Measurements from ENCODE around the gene NUS1. TPM values are rescaled to one million over a fixed set of nuclear protein-coding genes. Genes with fewer than 3 reads are reported as not detected.

Gene NUS1
- total and polyA plus RNA-seq, 10 of the 15 experiments (the other 5 are each of a cell fraction or from before 2014, with no cell fraction given), result 16.7 to 46.5 (median 22.1) TPM

DNA sequence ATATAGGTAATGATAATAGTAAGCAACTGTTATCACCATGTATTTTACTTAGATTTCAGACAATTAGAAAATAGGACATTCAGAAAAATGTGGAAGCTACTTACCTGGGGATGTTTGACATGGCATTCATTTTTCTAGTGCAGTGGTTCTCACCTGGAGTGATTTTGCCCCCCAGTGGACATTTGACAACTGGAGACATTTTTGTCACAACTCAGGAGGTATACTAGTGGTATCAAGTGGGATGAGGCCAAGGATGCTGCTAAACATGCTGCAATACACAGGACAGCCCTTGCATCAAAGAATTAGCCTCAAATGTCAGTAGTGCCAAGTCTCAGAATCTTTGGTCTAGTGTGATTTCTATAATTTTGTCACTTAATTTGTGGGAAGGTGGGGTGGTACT is 36.1 kb downstream of the NUS1 start:
- peak; percentile 47; the same call in 1 of the 2 replicates for TF ChIP-seq RAD21 (IDR thresholded peaks at IDR 0.05; ENCODE audit: insufficient read depth, low read depth, low read length)
- TF ChIP-seq, protein P1, sequence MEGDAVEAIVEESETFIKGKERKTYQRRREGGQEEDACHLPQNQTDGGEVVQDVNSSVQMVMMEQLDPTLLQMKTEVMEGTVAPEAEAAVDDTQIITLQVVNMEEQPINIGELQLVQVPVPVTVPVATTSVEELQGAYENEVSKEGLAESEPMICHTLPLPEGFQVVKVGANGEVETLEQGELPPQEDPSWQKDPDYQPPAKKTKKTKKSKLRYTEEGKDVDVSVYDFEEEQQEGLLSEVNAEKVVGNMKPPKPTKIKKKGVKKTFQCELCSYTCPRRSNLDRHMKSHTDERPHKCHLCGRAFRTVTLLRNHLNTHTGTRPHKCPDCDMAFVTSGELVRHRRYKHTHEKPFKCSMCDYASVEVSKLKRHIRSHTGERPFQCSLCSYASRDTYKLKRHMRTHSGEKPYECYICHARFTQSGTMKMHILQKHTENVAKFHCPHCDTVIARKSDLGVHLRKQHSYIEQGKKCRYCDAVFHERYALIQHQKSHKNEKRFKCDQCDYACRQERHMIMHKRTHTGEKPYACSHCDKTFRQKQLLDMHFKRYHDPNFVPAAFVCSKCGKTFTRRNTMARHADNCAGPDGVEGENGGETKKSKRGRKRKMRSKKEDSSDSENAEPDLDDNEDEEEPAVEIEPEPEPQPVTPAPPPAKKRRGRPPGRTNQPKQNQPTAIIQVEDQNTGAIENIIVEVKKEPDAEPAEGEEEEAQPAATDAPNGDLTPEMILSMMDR (IDR thresholded peaks at IDR 0.05 in 2 of 3, conservative IDR thresholded peaks at IDR 0.05 in 1 of 3; ENCODE audit: control insufficient read depth in 2 of 3, extremely low read depth in 1 of 3, insufficient read depth in 1 of 3, low read depth in 3 of 3, low read length in 3 of 3), result peak; percentile 14 to 30 (median 22); a peak in 2 of 6 replicates
- TF ChIP-seq SRF (IDR thresholded peaks at IDR 0.05; ENCODE audit: low read depth in 2 of 2, low read length in 2 of 2), result no peak
- TF ChIP-seq NR2F1 (conservative IDR thresholded peaks at IDR 0.05), result no peak
- DNase-seq (ENCODE audit: low read depth, low spot score) (no peak), ATAC-seq (peak; percentile 71), FAIRE-seq (no peak)
- Histone ChIP-seq H3K4me2 (ENCODE audit: control insufficient read depth, insufficient read depth) (no peak overlapping the region), H3K27ac (ENCODE audit: control insufficient read depth, insufficient read depth) (no peak overlapping the region), H3K4me3 (no peak overlapping the region), H3K79me2 (ENCODE audit: control insufficient read depth, insufficient read depth, low read length) (no peaks in the 10 kb centered on the region), H3K9me3 (replicated peaks; ENCODE audit: control insufficient read depth, insufficient read depth, low read length) (no peaks in the 10 kb centered on the region), H4K20me1 (ENCODE audit: control insufficient read depth, insufficient read depth) (no peaks in the 10 kb centered on the region), H3K27me3 (replicated peaks in 1 of 2; ENCODE audit: control insufficient read depth in 2 of 2, insufficient read depth in 2 of 2, low read length in 1 of 2) (no peaks in the 10 kb centered on the region), H3K4me1 (ENCODE audit: control insufficient read depth, insufficient read depth, low read length) (peaks cover 5% of the 10 kb centered on the region; the same call in 1 of the 2 replicates), H3K9ac (ENCODE audit: control insufficient read depth, insufficient read depth, low read length) (no peak overlapping the region), H3K36me3 (ENCODE audit: control insufficient read depth in 2 of 2, insufficient read depth in 2 of 2, low read length in 1 of 2) (peaks cover 0 to 3% of the 10 kb centered on the region in 2 experiments; a peak in 2 of 4 replicates), H2AFZ (ENCODE audit: control insufficient read depth, low read depth, low read length) (no peak overlapping the region)
- in situ Hi-C loops (cut with MboI) (no loop called here), intact Hi-C loops (cut with micrococcal nuclease; ENCODE audit: unreplicated experiment) (no loop called here)
- POLR2A ChIA-PET, result no interaction called here
- CTCF ChIA-PET, result interaction anchor here (0.7 to 1.1 kb wide), 2 partner anchors 261 to 927 kb away, joined by 3 read pairs; no protein-coding TSS in a partner anchor
- RAD21 ChIA-PET (ENCODE audit: unreplicated experiment), result no interaction called here
- SMC1A ChIA-PET (ENCODE audit: uncharacterized antibody, unreplicated experiment), result interaction anchor here (1.0 to 1.3 kb wide), 2 partner anchors 107 to 260 kb away, joined by 3 read pairs; no protein-coding TSS in a partner anchor
- no TSS peak for BruUV-seq (replicated peaks)

DNA sequence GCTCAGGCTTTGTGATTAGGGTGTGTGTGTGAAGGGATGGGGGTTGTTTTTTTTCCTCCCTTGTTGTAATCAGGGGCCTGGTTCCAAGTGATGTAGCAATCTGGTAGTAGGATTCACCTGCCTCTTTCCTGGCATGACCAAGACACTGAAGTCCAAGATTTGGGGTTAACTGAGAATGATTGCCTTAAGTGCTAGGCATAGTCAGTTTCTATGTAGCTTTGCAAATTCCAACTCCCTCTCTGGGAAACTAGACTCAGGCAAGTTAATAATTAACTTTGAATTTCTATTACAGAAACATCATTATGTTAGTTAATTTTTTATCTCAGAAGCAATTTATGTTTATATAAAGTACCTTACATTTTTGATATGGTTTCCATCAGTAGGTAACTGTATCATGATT is 43.6 kb downstream of the NUS1 start:
- Histone ChIP-seq H2AFZ (ENCODE audit: control insufficient read depth, low read depth, low read length) (no peak overlapping the region), H3K4me3 (no peak overlapping the region), H3K27ac (ENCODE audit: control insufficient read depth, insufficient read depth) (no peak overlapping the region), H3K9ac (ENCODE audit: control insufficient read depth, insufficient read depth, low read length) (no peak overlapping the region), H3K9me3 (replicated peaks; ENCODE audit: control insufficient read depth, insufficient read depth, low read length) (no peaks in the 10 kb centered on the region), H3K4me2 (ENCODE audit: control insufficient read depth, insufficient read depth) (no peak overlapping the region), H3K27me3 (replicated peaks in 1 of 2; ENCODE audit: control insufficient read depth in 2 of 2, insufficient read depth in 2 of 2, low read length in 1 of 2) (no peaks in the 10 kb centered on the region), H3K4me1 (ENCODE audit: control insufficient read depth, insufficient read depth, low read length) (no peaks in the 10 kb centered on the region), H4K20me1 (ENCODE audit: control insufficient read depth, insufficient read depth) (no peaks in the 10 kb centered on the region), H3K36me3 (ENCODE audit: control insufficient read depth in 2 of 2, insufficient read depth in 2 of 2, low read length in 1 of 2) (no peaks in the 10 kb centered on the region), H3K79me2 (ENCODE audit: control insufficient read depth, insufficient read depth, low read length) (no peaks in the 10 kb centered on the region)
- RAD21 ChIA-PET (ENCODE audit: unreplicated experiment), result no interaction called here
- TF ChIP-seq ASH2L (IDR thresholded peaks at IDR 0.05; ENCODE audit: borderline replicate concordance, low read depth) (no peak), FOS (IDR thresholded peaks at IDR 0.05; ENCODE audit: borderline replicate concordance, extremely low read depth, insufficient read length) (no peak), STAT1 (conservative IDR thresholded peaks at IDR 0.05) (no peak), IRF4 (IDR thresholded peaks at IDR 0.05; ENCODE audit: low read depth, low read length) (no peak), ELK1 (IDR thresholded peaks at IDR 0.05; ENCODE audit: low read depth, low read length) (no peak)
- TF ChIP-seq, protein P2, sequence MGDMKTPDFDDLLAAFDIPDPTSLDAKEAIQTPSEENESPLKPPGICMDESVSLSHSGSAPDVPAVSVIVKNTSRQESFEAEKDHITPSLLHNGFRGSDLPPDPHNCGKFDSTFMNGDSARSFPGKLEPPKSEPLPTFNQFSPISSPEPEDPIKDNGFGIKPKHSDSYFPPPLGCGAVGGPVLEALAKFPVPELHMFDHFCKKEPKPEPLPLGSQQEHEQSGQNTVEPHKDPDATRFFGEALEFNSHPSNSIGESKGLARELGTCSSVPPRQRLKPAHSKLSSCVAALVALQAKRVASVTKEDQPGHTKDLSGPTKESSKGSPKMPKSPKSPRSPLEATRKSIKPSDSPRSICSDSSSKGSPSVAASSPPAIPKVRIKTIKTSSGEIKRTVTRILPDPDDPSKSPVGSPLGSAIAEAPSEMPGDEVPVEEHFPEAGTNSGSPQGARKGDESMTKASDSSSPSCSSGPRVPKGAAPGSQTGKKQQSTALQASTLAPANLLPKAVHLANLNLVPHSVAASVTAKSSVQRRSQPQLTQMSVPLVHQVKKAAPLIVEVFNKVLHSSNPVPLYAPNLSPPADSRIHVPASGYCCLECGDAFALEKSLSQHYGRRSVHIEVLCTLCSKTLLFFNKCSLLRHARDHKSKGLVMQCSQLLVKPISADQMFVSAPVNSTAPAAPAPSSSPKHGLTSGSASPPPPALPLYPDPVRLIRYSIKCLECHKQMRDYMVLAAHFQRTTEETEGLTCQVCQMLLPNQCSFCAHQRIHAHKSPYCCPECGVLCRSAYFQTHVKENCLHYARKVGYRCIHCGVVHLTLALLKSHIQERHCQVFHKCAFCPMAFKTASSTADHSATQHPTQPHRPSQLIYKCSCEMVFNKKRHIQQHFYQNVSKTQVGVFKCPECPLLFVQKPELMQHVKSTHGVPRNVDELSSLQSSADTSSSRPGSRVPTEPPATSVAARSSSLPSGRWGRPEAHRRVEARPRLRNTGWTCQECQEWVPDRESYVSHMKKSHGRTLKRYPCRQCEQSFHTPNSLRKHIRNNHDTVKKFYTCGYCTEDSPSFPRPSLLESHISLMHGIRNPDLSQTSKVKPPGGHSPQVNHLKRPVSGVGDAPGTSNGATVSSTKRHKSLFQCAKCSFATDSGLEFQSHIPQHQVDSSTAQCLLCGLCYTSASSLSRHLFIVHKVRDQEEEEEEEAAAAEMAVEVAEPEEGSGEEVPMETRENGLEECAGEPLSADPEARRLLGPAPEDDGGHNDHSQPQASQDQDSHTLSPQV (IDR thresholded peaks at IDR 0.05), result no peak
- CTCF ChIA-PET, result interaction anchor here (0.5 kb wide), 1 partner anchor 153 kb away, joined by 3 read pairs; no protein-coding TSS in a partner anchor
- SMC1A ChIA-PET (ENCODE audit: uncharacterized antibody, unreplicated experiment), result interaction anchor here (0.8 to 1.6 kb wide), 2 partner anchors 9 to 14 kb away, joined by 3 to 5 read pairs; no protein-coding TSS in a partner anchor
- no TSS peak for BruUV-seq (replicated peaks)
- in situ Hi-C loops (cut with MboI), result no loop called here
- FAIRE-seq (no peak), ATAC-seq (no peak), DNase-seq (ENCODE audit: low read depth, low spot score) (no peak)
- POLR2A ChIA-PET, result no interaction called here
- intact Hi-C loops (cut with micrococcal nuclease; ENCODE audit: unreplicated experiment), result no loop called here
